HepG2 (cell line): Measurements from ENCODE around the gene ARVCF. TPM values are rescaled to one million over a fixed set of nuclear protein-coding genes. Genes with fewer than 3 reads are reported as not detected.

Source experiments
- ARNT2 ChIP-seq: sonication (generic); formaldehyde crosslinking; IDR thresholded peaks from 2 replicates; pipeline ENCODE4 v1.8.0; 2022; ENCODE audit warnings: mild to moderate bottlenecking, low read depth, missing genetic modification reagents, moderate library complexity
- ERF ChIP-seq: IDR thresholded peaks from 2 replicates; pipeline ENCODE4 v1.6.1; 2018; ENCODE audit warnings: missing biosample characterization, missing genetic modification reagents
- ETV6 ChIP-seq: sonication (generic); formaldehyde crosslinking; conservative IDR thresholded peaks from 2 replicates; pipeline ENCODE4 v1.4.0; 2020; ENCODE audit warnings: missing genetic modification reagents
- LCORL ChIP-seq, 2 experiments: fragments of 450-650 bp in 1 of 2; sonication (generic) in 1 of 2; formaldehyde crosslinking in 1 of 2; IDR thresholded peaks; 2 replicates each; pipeline versions ENCODE4 v1.5.0 to v1.6.1; 2017 to 2020; ENCODE audit warnings: antibody characterized with exemption in 1 of 2, missing genetic modification reagents in 1 of 2
- MEIS2 ChIP-seq: sonication (generic); formaldehyde crosslinking; IDR thresholded peaks from 2 replicates; pipeline ENCODE4 v1.9.0; 2021; ENCODE audit warnings: mild to moderate bottlenecking, missing genetic modification reagents
- NCOA1 ChIP-seq: sonication (generic); formaldehyde crosslinking; IDR thresholded peaks from 2 replicates; pipeline ENCODE4 v1.9.0; 2021; ENCODE audit warnings: missing genetic modification reagents
- PHF20 ChIP-seq: sonication (generic); formaldehyde crosslinking; IDR thresholded peaks from 2 replicates; pipeline ENCODE4 v1.5.0; 2020; ENCODE audit warnings: mild to moderate bottlenecking, missing genetic modification reagents
- REXO4 ChIP-seq: sonication (generic); formaldehyde crosslinking; IDR thresholded peaks from 2 replicates; pipeline ENCODE4 v1.8.0; 2022; ENCODE audit warnings: missing genetic modification reagents, mild to moderate bottlenecking, borderline replicate concordance
- SIN3B ChIP-seq: fragments of 150-350 bp; IDR thresholded peaks from 2 replicates; pipeline ENCODE4 v1.6.1; 2014; ENCODE audit warnings: low read length
- SMARCE1 ChIP-seq: fragments of 450-650 bp; IDR thresholded peaks from 2 replicates; pipeline ENCODE4 v1.6.1; 2017; ENCODE audit warnings: borderline replicate concordance
- SP140L ChIP-seq: sonication (generic); formaldehyde crosslinking; IDR thresholded peaks from 2 replicates; pipeline ENCODE4 v1.4.0; 2020; ENCODE audit warnings: missing genetic modification reagents, borderline replicate concordance
- TARDBP ChIP-seq: sonication (generic); formaldehyde crosslinking; IDR thresholded peaks from 2 replicates; pipeline ENCODE4 v1.8.0; 2022; ENCODE audit warnings: mild to moderate bottlenecking, missing genetic modification reagents
- TOPORS ChIP-seq: sonication (generic); formaldehyde crosslinking; IDR thresholded peaks from 2 replicates; pipeline ENCODE4 v1.8.0; 2023; ENCODE audit warnings: mild to moderate bottlenecking, missing genetic modification reagents
- U2AF1 ChIP-seq: fragments of 200-400 bp; formaldehyde crosslinking; optimal IDR thresholded peaks from 2 replicates; pipeline ENCODE3; 2017; ENCODE audit warnings: mild to moderate bottlenecking, low read depth, low read length
- ZBTB40 ChIP-seq, 2 experiments: fragments of 450-650 bp in 1 of 2; sonication (generic) in 1 of 2; formaldehyde crosslinking in 1 of 2; IDR thresholded peaks; 2 replicates each; pipeline versions ENCODE4 v1.6.1 to v1.8.0; 2016 to 2022; ENCODE audit warnings: antibody characterized with exemption in 1 of 2, mild to moderate bottlenecking in 1 of 2, missing genetic modification reagents in 1 of 2
- ZNF281 ChIP-seq: sonication (generic); formaldehyde crosslinking; IDR thresholded peaks from 2 replicates; pipeline ENCODE4 v1.4.0; 2020; ENCODE audit warnings: missing genetic modification reagents, borderline replicate concordance
- ZNF510 ChIP-seq: sonication (generic); formaldehyde crosslinking; IDR thresholded peaks from 2 replicates; pipeline ENCODE4 v1.4.0; 2020; ENCODE audit warnings: low read depth, mild to moderate bottlenecking, missing genetic modification reagents
- ZNF788 ChIP-seq: sonication (generic); formaldehyde crosslinking; IDR thresholded peaks from 2 replicates; pipeline ENCODE4 v1.5.0; 2020; ENCODE audit warnings: mild to moderate bottlenecking, missing genetic modification reagents, borderline replicate concordance
- polyA plus RNA-seq, 8 experiments: library from polyadenylated mRNA; depleted of rRNA in 3 of 8; stranded (reverse) in 7 of 8; unstranded in 1 of 8; fragments of >200 nt; fragmentation: Illumina TruSeq in 4 of 8; extraction: Trizol in 4 of 8; gene quantifications; 2 replicates each; pipeline versions ENCODE4 v1.2.1 to v1.2.3, GENCODE V29; 2011 to 2016; ENCODE audit warnings: low read depth in 4 of 8, missing spikeins in 1 of 8, mixed read lengths in 1 of 8; ENCODE audit not compliant: insufficient read depth in 1 of 8
- total RNA-seq, 5 experiments: library from RNA; depleted of rRNA; stranded (reverse); fragments of >200 nt; fragmentation: Illumina TruSeq; extraction: Trizol; gene quantifications; 2 replicates each; pipeline ENCODE4 v1.2.3, GENCODE V29; 2016; ENCODE audit warnings: low read depth in 1 of 5

The ARVCF gene
- total and polyA plus RNA-seq, 2 of the 13 experiments (the other 11 are each of a cell fraction or from before 2014, with no cell fraction given) = 16.4 to 17.7 TPM

- TF ChIP-seq ZNF281 (CRISPR knock-in tag) (no peak), ZNF788 (peak; percentile 2; the same call in 1 of the 2 replicates), REXO4 (CRISPR knock-in tag) (no peak), SP140L (CRISPR knock-in tag) (no peak), TARDBP (CRISPR knock-in tag) (0 out of 2 replicates have a peak, but pooled peaks have one; percentile 17), LCORL (IDR thresholded peaks at IDR 0.05) (no peak), LCORL (CRISPR knock-in tag; IDR thresholded peaks at IDR 0.05) (0 out of 2 replicates have a peak, but pooled peaks have one; percentile 27), ERF (peak; percentile 17; the same call in 1 of the 2 replicates), MEIS2 (CRISPR knock-in tag) (no peak), SMARCE1 (no peak), NCOA1 (CRISPR knock-in tag) (peak; percentile 31; the same call in 1 of the 2 replicates), ETV6 (CRISPR knock-in tag) (peak; percentile 19; the same call in 1 of the 2 replicates), U2AF1 (peak; percentile 45), PHF20 (CRISPR knock-in tag) (peak; percentile 67), SIN3B (no peak), ZBTB40 (IDR thresholded peaks at IDR 0.05) (no peak), ZBTB40 (CRISPR knock-in tag; IDR thresholded peaks at IDR 0.05) (no peak; the same call in 1 of the 2 replicates), ZNF510 (CRISPR knock-in tag) (no peak), TOPORS (CRISPR knock-in tag) (0 out of 2 replicates have a peak, but pooled peaks have one; percentile 43), ARNT2 (CRISPR knock-in tag) (peak; percentile 49; the same call in 1 of the 2 replicates)
Measured at GRCh38 chr22:20020533-20021195, 4.0 kb upstream of the ARVCF start, which contains the start of gene TANGO2 (continued).
